Fibroblast of skin of scalp (primary cell): ENCODE results near the gene ZNF146. TPM values are rescaled to one million over a fixed set of nuclear protein-coding genes. Genes with fewer than 3 reads are reported as not detected.
"Not testable (repeated sequence)": the region's sequence is repeated elsewhere in the genome, so short reads cannot be mapped to it uniquely, and the experiment has no call there.

ENCODE experiments used
- DNase-seq: peaks from one replicate; pipeline ENCODE4 v3.0.0-alpha.2; 2013
- polyA plus RNA-seq, 2 experiments: library from polyadenylated mRNA; unstranded; fragments of 120-200 nt; gene quantifications; one replicate each; pipeline ENCODE4 v1.2.1, GENCODE V29; 2013; ENCODE audit not compliant: insufficient read length in 2 of 2

ZNF146 gene
- polyA plus RNA-seq (2013, experiment 1 of 2; ENCODE audit: insufficient read length): 72.6 TPM
- polyA plus RNA-seq (2013, experiment 2 of 2; ENCODE audit: insufficient read length): 78.1 TPM

- peak; percentile 99 for DNase-seq
Measured at GRCh38 chr19:36214386-36215275, at the start of gene ZNF146, which contains the start of gene ZNF565. TSS of gene ZNF146 (plus strand) at chr19:36215106. CDS start at chr19:36236441, 21,335 bp downstream. TSS of gene ZNF565 (minus strand) at chr19:36214665. CDS start at chr19:36201985, 12,680 bp downstream.

GRCh38 chr19:36169084-36169760 is 45.7 kb upstream of the ZNF146 start:
- DNase-seq: no peak

GRCh38 chr19:36172852-36173251 is 42.1 kb upstream of the ZNF146 start:
- no peak for DNase-seq

GRCh38 chr19:36173846-36174245 is 41.1 kb upstream of the ZNF146 start:
- not testable (repeated sequence) for DNase-seq

GRCh38 chr19:36179077-36179476 is 35.8 kb upstream of the ZNF146 start:
- peak; percentile 7 for DNase-seq

- DNase-seq: peak; percentile 97
Measured at GRCh38 chr19:36182612-36183244, 32.2 kb upstream of the ZNF146 start.

- DNase-seq: no peak
Measured at GRCh38 chr19:36183245-36183628, 31.7 kb upstream of the ZNF146 start.

- DNase-seq: not testable (repeated sequence)
Measured at GRCh38 chr19:36186722-36187121, 28.2 kb upstream of the ZNF146 start.

- peak; percentile 22 for DNase-seq
Measured at GRCh38 chr19:36196249-36196648, 18.7 kb upstream of the ZNF146 start.

- no peak for DNase-seq
Measured at GRCh38 chr19:36198119-36198518, 16.8 kb upstream of the ZNF146 start.

GRCh38 chr19:36201684-36202083 is 13.2 kb upstream of the ZNF146 start:
- no peak for DNase-seq

GRCh38 chr19:36203293-36203692 is 11.6 kb upstream of the ZNF146 start:
- DNase-seq: no peak

- no peak for DNase-seq
Measured at GRCh38 chr19:36207605-36208252, 7.2 kb upstream of the ZNF146 start.

GRCh38 chr19:36209372-36209771 is 5.5 kb upstream of the ZNF146 start:
- DNase-seq: no peak

GRCh38 chr19:36210497-36210896 is 4.4 kb upstream of the ZNF146 start:
- no peak for DNase-seq

GRCh38 chr19:36212895-36213294 is 2.0 kb upstream of the ZNF146 start:
- DNase-seq: no peak

- peak; percentile 29 for DNase-seq
Measured at GRCh38 chr19:36215276-36216123, 594 bp downstream of the ZNF146 start.

- DNase-seq: no peak
Measured at GRCh38 chr19:36221474-36221873, 6.6 kb downstream of the ZNF146 start.

GRCh38 chr19:36222503-36222902 is 7.6 kb downstream of the ZNF146 start:
- DNase-seq: no peak

GRCh38 chr19:36225219-36225892 is 10.4 kb downstream of the ZNF146 start:
- DNase-seq: peak; percentile 22

- not testable (repeated sequence) for DNase-seq
Measured at GRCh38 chr19:36233626-36234025, 18.7 kb downstream of the ZNF146 start.
